Stimulated activated CD8-positive, alpha-beta memory T cell treated with anti-CD3 and anti-CD28 coated beads, Interleukin-7, amount 100 ng/mL, for 1 hour (primary cell): Measurements from ENCODE around the gene MICALL2.

ENCODE experiments used
- DNase-seq, 2 donors: peaks; one replicate each; pipeline ENCODE4 v3.0.0-alpha.2; 2020; ENCODE audit warnings: low read depth in 2 of 2

Gene MICALL2

DNA sequence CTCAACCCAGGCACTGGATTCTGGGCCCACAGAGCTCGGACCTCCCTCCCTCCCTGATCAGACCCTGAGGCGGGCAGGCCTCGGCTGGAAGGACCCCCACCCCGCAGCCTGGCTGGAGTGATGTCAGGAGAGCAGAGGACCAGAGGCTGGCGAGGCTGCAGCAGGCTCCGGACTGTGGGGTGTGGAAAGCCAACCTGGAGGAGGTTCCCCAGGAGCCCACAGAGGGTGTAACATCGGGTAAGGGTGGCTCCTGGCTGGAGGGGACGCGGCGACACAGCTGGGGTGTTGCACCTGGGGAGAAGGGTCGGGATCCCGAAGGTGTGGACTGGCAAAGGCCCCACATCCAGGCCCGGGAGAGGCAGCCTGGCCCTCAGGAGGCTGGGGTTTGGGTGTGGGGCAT is 8.9 kb upstream of the MICALL2 start:
- DNase-seq: no peak

DNA sequence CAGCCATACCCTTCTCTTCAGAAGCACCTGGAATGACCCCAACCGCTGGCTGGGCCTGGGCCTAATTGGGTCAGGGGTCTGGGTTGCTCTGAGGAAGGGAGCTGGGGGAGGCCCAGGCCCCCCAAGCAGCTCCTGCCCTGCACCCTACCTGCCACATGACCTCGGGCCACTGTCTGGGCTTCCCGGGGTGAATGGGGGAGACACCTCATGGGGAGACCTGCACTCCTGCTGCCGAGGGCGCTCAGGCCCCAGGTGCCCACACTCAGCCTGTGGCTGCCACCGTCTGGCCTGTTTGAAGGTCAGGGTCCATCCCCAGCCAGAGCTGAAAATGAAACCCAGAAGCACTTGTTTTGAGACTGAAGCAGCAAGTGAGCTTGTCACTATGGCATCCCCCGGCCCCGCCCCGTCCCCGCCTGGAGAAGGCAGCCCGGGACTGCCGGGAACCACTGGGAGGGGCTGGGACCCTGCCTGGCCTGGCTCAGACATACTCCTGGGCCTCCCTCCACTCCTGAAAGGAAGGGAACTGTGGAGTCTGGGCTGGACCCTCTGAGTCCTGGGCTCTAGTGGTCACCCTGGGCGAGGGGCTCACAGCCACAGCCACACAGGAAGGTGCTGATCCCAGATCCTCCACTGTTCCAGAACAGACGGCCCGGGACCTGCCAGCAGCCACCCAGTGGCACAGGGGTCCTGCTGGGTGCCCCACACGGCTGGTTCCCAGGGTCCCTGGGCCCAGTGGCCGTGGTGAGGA is 7.4 kb upstream of the MICALL2 start:
- DNase-seq: no peak

DNA sequence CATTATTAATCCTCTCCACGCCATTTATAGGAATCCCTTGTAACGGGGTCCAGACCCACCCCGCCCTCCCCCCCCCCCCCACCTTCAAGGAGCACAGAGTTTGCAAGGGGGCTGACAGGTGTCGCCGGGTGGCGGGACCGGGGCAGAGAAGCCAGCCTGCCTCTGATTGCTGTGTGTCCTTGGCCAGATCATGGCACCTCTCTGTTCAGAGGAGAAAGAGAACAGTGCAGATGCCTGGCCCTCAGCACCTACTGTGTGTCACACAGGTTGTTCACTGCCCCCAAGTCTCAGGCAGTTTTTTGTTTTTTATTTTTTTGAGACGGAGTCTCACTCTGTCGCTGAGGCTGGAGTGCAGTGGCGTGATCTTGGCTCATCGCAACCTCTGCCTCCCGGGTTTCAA is 5.4 kb upstream of the MICALL2 start:
- no peak for DNase-seq

DNA sequence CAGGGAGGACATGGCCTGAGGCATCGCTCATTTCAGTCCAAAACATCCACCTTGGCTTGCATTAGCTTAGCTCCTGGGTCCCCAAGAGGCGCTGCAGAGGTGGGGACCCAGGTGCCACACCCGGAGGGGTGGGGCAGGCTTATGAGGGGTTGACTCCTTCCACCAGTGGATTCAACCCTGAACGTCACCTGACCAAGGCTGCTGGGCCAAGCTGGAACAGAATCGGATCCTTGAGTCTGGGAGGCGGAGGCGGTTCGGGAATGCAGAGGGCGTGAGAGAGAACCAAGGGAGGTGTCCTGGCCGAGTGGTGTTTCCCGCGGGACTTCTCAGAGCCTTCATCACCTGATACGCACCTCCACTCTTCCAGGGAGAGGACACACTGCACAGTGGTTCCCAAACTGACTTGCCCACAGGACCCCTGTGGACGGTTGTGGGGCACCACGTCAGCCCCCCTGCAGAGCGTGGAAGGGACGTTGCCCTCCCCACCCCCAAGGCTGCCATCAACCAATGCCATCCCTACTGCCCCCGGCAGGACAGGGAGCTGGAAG is 4.5 kb upstream of the MICALL2 start:
- no peak for DNase-seq

DNA sequence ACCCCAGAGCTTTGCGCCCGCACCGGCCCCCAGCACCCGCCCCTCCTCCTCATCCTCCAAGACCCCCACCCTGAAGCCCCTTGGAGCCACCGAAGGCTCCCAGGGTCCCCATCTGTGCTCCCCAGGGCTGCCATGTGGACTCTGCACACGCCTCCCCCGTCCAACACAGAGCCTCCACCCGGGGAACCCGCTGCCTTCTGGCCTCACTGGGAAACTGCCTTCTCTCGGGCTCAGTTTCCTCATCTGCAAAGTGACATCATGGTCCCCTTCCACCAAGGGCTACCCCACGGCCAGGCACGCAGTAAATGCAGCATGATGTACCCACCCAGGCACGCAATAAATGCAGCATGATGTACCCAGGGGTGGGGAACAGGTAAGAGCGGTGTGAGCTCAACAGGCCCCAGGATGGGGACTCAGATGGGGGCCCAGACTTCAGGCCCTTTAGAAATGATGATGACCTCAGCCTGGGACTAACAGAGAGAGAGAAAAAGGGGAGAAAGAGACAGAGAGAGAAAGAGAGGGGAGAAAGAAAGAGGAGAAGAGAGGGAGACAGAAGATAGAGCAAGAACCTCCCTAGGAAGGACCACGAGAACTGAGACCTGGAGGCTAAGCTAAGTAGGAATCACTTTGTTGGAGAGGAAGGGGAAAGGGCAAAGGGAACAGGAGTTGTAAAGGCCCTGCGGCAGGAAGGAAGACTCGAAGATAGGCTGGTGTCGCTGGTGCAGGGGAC is 2.5 kb upstream of the MICALL2 start:
- no peak for DNase-seq

DNA sequence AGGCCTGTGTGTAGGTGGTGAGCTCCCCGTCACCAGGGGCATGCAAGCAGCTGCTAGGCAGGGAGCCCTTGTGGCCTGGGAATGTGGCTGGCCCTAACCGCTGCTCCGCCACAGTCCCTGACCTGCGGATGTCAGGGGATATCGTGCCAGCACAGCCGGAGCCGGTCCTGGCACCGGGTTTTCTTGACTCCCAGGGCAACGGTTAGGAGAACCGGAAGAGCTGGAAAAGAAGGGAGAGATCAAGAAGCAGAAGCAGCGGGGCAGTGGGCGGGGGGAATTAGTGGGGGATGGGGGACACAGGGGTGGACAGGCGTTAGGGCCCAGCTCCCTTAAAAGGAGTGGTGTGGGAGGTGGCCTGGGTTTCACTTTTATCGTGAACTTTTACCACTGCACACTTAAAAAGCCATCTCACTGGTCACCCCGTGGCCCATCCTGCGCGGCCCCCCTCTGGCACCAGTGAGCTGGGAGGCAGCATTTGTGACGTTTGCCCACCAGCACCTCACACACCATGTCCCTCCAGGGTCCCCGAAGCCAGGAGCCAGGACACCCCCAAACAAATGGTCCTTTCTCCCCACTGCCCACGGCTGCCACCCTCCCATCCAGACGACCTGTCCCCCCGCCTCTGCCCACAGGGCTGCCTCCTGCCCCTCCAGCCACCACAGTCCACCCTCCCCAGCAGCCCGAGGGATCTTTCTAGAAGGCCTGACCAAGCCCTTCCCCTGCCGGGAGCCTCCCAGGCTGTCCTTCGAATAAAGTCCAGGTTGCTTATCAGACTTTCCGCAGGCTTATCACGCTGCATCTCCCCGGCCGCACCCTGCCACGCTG is 1.8 kb upstream of the MICALL2 start:
- no peak for DNase-seq

DNA sequence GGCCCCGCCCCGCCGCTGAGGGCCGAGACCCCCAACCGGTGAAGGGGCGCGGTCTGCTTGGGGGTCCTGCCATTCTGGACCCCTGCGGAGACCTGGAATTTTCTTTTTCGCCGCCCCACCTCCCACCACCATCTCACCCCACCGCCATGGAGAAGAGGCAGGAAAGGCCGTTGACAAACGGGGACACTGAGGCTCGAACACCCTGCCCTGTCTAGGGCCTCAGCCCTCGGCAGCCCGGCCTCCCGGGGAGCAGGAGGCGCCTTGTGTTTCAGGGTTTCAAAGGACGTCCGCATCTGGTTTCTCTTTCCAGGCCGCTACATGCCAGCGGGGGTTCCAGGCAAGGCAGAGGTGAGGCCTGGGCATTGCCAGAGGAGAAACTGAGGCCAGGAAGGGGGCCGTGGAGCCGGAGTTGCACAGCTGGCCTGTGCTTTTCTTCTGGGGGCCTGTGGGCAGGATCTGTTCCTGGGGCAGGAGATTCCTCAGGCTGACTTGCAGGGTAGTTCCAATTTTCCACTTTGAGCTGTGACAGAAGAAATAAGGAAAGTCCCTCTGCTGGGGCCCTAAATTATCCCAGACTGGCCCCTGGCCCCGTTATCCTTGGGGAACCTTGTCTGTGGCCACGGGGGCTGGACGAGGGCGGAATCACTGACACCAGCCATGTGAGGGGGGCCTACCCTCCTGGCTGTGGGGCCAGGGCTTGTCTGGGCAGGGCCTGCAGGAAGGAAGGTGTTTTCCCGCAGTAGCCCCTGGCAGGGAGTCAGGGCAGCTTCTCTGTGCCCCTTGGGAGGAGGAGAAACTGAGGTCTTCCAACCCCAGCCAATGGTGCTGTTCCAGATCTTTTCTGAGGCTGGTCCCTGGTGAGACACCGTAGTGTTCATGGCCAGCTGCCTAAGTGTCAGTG is 900 bp upstream of the MICALL2 start:
- DNase-seq: no peak

DNA sequence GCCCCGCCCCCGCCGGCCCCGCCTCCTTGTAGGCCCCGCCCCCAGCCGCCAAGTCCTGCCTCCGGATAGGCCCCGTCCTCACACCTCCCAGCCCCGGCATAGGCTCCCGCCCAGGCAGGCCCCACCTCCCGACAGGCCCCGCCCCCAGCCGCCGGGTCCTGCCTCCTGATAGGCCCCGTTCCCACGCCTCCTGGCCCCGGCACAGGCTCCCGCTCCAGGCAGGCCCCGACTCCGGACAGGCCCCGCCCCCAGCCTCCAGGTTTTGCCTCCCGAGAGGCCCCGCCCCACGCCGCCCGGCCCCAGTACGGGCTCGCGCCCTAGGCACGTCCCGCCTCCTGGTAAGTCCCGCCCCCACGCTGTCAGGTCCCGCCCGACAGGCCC is 232 bp upstream of the MICALL2 start:
- peak; percentile 86 to 89 for DNase-seq

DNA sequence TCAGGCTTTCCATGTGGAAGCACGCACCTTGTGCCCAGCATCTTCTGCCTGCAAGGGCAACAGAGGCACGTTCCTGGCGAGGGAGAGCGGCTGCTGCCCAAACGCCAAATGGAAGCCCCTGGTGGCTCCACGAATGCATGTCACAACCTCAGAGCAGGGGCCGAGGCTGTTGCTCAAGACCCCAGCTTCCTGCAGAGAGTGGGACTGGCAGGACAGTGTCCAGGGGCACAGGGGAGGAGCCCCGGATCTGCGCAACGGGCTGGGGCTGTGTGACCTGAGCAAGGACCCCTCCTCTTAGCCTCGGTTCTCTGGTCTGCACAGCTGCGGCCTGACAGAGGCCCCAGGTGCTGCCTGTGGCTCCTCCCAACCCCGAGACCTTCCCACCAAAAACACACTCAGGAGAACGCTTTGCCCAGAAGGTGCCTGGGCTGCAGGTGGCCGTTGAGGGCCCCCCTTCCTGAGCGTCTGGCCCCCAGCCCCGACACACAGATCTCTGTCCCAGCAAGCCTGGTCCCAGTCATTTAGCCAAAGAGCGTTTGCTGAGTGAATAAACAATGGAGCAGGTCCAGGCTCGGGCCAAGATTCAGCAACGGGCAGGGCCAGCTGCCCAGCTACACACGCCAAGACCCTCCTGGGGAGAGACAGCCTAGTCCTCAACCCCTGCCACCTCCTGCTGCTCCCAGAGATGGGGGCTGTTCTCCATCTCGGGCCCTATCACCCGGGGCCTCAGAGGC is 1.2 kb downstream of the MICALL2 start:
- DNase-seq: no peak

DNA sequence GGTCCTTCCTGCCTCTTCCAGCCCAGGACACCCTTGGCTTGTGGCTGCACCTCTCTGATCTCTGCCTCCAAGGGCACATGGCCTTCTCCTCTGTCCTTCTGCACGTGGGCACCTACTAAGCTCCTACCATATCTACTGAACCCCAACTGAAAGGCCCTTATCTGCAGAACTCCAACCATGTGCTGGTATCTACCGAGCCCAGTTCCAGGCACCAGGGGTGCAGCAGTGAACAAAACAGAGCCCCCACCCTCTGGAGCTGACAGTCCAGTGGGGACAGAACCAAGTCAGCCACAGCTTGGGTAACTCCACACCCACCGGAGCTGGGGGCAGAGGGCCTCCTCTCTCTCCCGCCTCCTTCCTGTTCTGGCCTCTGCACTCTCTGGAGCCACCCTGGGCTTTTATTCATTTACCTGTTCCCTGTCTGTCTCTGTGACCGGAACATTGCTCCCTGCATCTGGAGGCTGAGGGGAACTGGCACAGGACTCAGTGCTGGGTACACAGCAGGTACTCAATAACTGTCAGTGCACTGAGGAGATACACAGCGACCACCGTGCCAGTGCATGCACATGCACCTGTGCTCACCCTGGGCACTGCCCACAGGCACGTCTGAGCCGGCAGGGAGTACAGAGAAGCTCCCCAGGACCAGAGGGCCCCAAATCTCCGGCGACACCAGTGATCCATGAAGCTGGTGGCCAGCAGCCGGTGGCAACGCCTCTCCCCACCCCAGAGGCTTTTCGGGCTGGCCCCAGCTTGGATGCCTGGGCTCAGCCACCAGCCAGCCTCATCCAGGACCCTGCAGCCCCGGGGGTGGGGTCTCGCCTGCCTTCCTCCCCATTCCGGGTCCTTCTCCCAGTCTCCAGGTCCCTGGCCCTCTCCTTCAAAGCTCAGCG is 2.0 kb downstream of the MICALL2 start:
- DNase-seq: no peak

DNA sequence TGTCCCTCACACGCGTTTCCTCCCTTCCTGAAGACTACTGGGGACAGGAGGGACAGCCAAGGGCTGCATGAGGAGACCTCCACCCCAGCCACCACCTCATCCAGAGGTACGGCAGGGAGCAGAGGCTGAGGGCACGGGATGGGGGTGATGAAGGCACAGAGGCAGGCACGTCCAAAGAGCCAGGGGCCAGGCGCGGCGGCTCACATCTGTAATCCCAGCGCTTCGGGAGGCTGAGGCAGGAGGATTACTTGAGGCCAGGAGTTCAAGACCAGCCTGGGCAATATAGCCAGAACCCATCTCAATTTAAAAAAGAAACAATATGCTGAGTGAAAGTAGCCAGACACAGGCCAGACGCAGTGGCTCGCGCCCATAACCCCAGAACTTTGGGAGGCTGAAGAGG is 3.3 kb downstream of the MICALL2 start:
- no peak for DNase-seq

DNA sequence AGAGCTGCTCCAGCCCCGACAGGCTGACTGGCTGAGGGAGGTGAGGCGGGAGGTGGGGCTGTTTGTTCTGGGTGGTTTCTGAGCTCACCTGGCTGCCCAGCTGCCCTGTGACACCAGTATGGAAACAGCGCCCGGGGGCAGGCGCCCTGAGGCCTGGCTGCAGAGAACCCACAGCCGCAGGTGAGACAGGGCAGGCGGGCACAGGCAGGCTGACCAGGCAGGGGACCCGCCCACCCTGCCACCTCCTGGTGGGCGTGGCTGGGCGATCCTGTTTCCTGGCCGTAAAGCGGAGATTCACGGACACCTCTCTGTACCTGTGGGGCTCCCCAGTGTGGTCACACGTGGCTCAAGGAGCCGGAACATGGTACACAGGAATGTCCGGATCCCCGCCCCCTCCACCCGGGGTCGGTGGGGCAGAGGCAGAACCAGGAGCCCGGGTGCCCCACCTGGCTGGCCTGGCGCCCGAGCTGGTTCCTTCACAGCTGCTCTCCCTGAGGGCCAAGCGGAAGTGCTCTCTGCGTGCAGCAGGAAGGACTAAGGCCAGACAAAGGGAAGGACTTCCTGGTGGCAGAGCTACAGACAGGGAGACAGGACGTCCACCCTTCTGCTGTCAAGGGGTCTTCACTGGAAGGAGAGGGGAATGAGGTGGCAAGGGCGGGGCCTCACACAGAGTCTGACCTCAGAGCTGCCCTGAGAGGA is 3.9 kb downstream of the MICALL2 start:
- no peak for DNase-seq

DNA sequence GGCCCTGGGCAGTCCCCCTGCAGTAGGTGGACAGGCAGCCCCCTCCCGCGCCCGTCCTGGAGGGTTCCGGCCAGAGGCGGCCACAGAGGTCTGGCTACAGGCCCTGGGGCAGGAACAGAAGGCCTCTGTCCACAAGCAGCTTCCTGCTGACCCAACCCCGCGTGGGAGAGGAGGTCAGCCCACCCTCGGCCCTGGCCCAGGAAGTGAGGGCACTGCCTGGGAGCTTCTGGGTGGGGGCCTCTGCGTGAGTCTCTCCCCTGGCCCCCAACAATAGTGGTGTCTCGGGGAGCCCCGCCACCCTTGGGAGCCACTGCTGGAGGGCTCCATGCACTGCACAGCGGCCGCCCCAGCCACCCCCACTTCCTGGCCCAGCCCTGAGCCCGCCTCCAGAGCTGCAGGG is 4.7 kb downstream of the MICALL2 start:
- no peak for DNase-seq

DNA sequence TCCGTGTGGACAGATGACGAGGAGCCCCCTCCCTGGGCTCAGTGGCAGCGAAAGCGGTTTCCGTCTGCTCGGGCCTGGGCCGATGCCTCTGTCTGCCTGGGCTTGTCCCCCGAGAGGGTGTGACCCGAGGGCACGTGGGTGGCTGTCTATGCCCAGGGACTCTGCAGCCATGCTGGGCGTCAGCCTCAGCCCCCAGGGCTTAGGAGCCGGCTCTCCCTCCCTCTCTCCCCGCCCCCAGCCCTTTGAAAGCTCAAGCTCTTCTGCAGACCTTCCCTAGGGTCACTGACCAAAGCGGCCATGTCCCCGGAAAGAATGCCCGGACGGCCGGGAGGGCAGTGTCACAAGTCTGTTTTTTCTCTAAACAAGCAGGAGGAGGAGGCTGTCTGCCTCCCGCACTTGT is 7.1 kb downstream of the MICALL2 start:
- no peak for DNase-seq

DNA sequence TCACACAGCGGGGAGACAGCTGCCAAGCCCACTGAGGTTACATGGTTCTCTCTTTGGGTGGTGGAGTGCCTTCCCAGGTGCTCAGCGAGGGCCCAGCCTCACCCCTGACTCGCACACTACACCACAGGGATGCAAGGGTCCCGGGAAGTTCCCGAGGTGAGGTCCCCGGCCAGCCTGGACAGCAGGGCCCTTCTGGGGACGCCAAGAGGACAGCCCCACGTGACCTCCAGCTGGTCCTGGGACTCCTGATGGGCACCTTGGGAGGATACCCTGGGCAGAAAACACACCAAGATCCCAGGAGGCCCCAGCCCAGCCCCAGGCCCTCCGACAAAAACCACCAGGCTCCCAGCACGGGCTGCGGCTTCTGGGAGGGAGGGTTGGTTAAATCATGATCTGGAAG is 8.3 kb downstream of the MICALL2 start:
- DNase-seq: no peak

DNA sequence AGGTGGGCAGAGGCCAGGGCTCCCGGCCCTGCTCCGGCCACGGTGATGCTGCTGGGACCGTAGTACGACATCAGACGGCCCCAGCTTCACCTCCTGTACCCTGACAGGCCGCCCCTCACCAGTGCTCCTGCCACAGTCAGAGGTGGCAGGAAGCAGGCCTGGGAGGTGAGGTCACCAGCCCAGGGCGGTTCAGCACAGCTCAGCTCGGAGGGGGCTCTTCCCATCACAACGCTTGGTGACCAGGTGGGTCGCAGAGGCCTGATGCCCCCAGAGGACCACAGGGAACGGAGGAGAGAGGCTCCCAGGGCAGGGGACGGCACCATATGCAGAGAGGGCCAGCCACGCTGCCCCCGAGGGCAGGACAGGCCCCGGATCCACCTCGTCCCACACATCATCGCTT is 8.8 kb downstream of the MICALL2 start:
- no peak for DNase-seq

DNA sequence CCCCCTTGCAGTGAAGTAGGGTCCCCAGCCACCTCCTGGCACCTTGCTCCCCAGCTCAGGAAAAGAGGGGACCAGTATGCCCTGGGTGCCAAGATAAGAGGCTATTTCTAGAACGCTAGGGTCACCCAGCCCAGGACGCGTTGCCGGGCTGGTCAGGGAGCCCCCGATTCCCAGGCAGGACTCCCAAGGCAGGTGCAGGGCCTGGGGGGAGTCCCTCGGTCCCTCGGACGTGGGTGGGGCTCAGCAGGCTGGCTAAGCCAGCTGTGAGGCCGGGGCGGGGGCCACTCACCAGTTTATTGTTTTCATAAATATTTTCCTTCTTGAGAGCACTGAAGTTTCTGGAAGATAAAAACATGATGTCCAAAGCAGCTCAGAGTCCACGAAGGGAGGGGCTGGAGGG is 9.3 kb downstream of the MICALL2 start:
- no peak for DNase-seq

DNA sequence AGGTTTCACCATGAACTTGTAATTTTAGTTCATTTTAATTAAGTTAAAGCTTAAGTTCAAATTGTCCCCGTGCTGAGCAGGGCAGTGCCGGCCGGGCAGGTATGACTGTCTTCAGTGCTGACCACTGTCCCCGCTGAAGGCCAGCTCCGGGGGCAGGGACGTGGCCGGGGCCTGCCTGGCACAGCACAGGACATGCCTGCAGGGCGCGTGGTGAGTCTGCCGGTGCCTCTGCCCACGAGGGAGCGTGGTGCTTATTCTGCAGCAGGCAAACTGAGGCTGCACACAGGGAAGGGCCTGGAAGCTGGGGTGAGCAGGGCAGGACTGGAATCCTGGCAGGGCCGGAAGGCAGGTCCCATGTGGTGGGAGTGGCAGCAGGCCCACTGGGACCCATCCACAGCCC is 9.8 kb downstream of the MICALL2 start:
- DNase-seq: no peak

DNA sequence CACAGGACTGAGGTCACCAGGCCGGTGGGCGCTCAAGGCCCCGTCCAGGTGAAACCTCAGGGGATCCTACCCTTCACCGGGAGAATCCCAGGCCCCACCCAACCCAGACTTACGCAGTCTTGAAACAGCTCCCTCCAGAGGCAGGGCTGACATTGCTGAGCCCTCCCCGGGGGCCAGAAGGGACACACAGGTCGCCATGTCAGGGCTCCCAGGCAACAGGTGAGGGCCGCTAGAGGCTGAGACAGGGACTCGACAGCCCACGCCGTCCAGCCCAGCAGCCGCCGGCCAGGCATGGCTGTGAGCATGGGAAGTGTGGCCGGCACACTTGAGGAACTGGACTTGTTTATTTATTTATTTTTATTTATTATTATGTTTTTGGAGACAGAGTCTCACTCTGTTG is 10.3 kb downstream of the MICALL2 start:
- DNase-seq: no peak
